Upper lobe of left lung (tissue), 6 donors: Measurements from ENCODE around the gene PCDHB5. TPM values are rescaled to one million over a fixed set of nuclear protein-coding genes. Genes with fewer than 3 reads are reported as not detected.
"Not testable (repeated sequence)": the region's sequence is repeated elsewhere in the genome, so short reads cannot be mapped to it uniquely, and the experiment has no call there.

Experiments
- ATAC-seq, 2 donors: fragments of 200-7000 bp; cut with Tn5 transposase; one replicate each; pipeline ENCODE4 v1.9.1; 2022; ENCODE audit warnings: mild to moderate bottlenecking in 2 of 2, moderate library complexity in 2 of 2; ENCODE audit not compliant: low FRiP score in 2 of 2
- DNase-seq, 2 donors: peaks; one replicate each; pipeline ENCODE4 v3.0.0-alpha.2; 2019 to 2020
- H3K27ac ChIP-seq, 4 donors: fragments of 200-600 bp; sonication (generic); one replicate each; pipeline ENCODE4 v1.5.1; 2016 to 2019
- H3K27me3 ChIP-seq, 4 donors: fragments of 200-600 bp; sonication (generic); one replicate each; pipeline ENCODE4 v1.5.1; 2017 to 2019
- H3K36me3 ChIP-seq, 4 donors: fragments of 200-600 bp; sonication (generic); one replicate each; pipeline ENCODE4 v1.5.1; 2016 to 2019
- H3K4me1 ChIP-seq, 4 donors: fragments of 200-600 bp; sonication (generic); one replicate each; pipeline ENCODE4 v1.5.1; 2018 to 2019
- H3K4me3 ChIP-seq, 4 donors: fragments of 200-600 bp; sonication (generic); one replicate each; pipeline ENCODE4 v1.5.1; 2017 to 2019; ENCODE audit warnings: mild to moderate bottlenecking in 2 of 4, moderate library complexity in 1 of 4
- H3K9me3 ChIP-seq, 4 donors: fragments of 200-600 bp; sonication (generic); one replicate each; pipeline ENCODE4 v1.5.1; 2018 to 2019
- CTCF ChIP-seq, 6 experiments: fragments of 450-650 bp in 4 of 6; fragments of 200-600 bp in 2 of 6; sonication (generic) in 2 of 6; IDR thresholded peaks; one replicate each; pipeline ENCODE4 v1.5.1; 2016 to 2019; ENCODE audit warnings: antibody characterized with exemption in 6 of 6
- EP300 ChIP-seq, 4 donors: sonication (generic); formaldehyde crosslinking; IDR thresholded peaks; one replicate each; pipeline ENCODE4 v1.5.1; 2017; ENCODE audit warnings: antibody characterized with exemption in 4 of 4, control low read depth in 2 of 4
- POLR2A ChIP-seq, 4 donors: fragments of 450-650 bp; IDR thresholded peaks; one replicate each; pipeline ENCODE4 v1.5.1; 2016 to 2017; ENCODE audit warnings: antibody characterized with exemption in 4 of 4, mild to moderate bottlenecking in 2 of 4
- POLR2AphosphoS5 ChIP-seq, 2 donors: sonication (generic); formaldehyde crosslinking; IDR thresholded peaks; one replicate each; pipeline ENCODE4 v1.5.1; 2017; ENCODE audit warnings: antibody characterized with exemption in 2 of 2
- WGBS, 2 donors: methylation state at CpG; one replicate each; pipeline ENCODE4 v1.1.5; 2017 to 2018; 5-methylcytosine and 5-hydroxymethylcytosine counted together
- total RNA-seq, 6 donors: library from RNA; depleted of rRNA in 4 of 6; stranded (reverse); fragments of >200 nt in 4 of 6; gene quantifications; one replicate each; pipeline versions ENCODE4 v1.1.0 to v1.2.1, GENCODE V29; 2016 to 2021
- donor health status: DM: no; HTN: no; CAD: no; lungs with moderate emphysema.
- donor health status: DM: no; HTN: yes; CAD: no; lungs with severe emphysema.

The PCDHB5 gene
- total RNA-seq, 6 donors from 2014 or later = 1.8 to 22.4 (median 2.2) TPM

DNA sequence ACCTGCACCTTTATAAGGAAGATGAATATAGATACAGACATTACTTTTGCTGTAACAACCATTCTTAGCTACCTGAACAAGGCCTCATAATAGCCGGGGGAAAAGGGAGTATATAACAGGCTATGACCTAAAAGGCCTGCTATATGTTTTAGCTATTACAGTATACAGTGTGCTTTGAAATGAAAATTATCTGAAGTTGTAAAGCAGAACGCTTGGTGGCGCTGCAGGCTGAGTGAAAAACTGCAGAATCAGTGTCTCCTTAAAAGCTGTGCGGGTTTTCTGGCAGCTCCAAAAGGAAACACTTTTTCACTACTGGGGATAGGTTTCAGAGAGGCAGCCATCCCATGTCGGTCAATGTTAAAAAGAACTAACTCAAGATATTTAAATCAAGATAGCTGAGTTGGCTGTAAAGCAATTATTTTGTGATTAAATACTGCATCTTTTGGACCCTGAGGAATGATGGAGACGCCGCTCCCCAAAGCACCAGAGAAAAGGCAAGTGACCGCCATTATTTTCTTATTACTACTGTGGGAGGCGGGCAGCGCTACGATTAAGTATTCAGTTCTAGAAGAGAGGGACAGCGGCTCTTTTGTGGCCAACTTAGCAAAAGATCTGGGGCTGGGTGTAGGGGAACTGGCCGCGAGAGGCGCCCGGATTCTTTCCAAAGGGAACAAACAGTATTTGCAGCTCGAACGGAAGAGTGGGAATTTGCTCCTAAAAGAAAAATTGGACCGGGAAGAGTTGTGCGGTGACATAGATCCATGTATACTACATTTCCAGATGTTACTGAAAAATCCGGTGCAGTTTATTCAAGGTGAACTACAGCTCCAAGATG, 20.8 kb downstream of the PCDHB5 start:
- no peak overlapping the region for H3K27ac ChIP-seq
- TF ChIP-seq POLR2A (IDR thresholded peaks at IDR 0.05) (no peak), EP300 (IDR thresholded peaks at IDR 0.05) (no peak), POLR2AphosphoS5 (IDR thresholded peaks at IDR 0.05) (no peak), CTCF (IDR thresholded peaks at IDR 0.05) (no peak)
- H3K9me3 ChIP-seq = peaks cover 13 to 52% (median 48%) of the 10 kb centered on the region in 4 donors
- WGBS, 2 donors = 32 to 38% methylated on average over 21 of the region's 21 CpGs
- H3K36me3 ChIP-seq = no peaks in the 10 kb centered on the region
- H3K4me3 ChIP-seq = no peak overlapping the region
- H3K27me3 ChIP-seq = no peaks in the 10 kb centered on the region
- ATAC-seq (no peak), DNase-seq (no peak)
- H3K4me1 ChIP-seq = no peaks in the 10 kb centered on the region

- not testable (repeated sequence) for H3K36me3 ChIP-seq, H3K4me1 ChIP-seq, H3K4me3 ChIP-seq, H3K27ac ChIP-seq, ATAC-seq, H3K27me3 ChIP-seq
- 45 to 60% methylated on average over 1 to 22 of the region's 38 CpGs for WGBS, 2 donors
- peak in 1 of 2 donors; percentile 64 for DNase-seq
- peaks cover 10 to 43% (median 36%) of the 10 kb centered on the region in 4 donors for H3K9me3 ChIP-seq
Measured at GRCh38 chr5:141157356-141157755, 22.4 kb downstream of the PCDHB5 start.

GRCh38 chr5:141157901-141158300, 22.9 kb downstream of the PCDHB5 start:
- not testable (repeated sequence) for H3K27ac ChIP-seq, ATAC-seq, H3K4me1 ChIP-seq, H3K27me3 ChIP-seq, H3K36me3 ChIP-seq, H3K4me3 ChIP-seq
- DNase-seq = peak in 1 of 2 donors; percentile 61
- WGBS, 2 donors = 37% methylated on average over 19 of the region's 28 CpGs; no CpG with 5 or more reads in 1 of the 2 donors
- H3K9me3 ChIP-seq = peaks cover 8 to 46% (median 37%) of the 10 kb centered on the region in 4 donors

DNA sequence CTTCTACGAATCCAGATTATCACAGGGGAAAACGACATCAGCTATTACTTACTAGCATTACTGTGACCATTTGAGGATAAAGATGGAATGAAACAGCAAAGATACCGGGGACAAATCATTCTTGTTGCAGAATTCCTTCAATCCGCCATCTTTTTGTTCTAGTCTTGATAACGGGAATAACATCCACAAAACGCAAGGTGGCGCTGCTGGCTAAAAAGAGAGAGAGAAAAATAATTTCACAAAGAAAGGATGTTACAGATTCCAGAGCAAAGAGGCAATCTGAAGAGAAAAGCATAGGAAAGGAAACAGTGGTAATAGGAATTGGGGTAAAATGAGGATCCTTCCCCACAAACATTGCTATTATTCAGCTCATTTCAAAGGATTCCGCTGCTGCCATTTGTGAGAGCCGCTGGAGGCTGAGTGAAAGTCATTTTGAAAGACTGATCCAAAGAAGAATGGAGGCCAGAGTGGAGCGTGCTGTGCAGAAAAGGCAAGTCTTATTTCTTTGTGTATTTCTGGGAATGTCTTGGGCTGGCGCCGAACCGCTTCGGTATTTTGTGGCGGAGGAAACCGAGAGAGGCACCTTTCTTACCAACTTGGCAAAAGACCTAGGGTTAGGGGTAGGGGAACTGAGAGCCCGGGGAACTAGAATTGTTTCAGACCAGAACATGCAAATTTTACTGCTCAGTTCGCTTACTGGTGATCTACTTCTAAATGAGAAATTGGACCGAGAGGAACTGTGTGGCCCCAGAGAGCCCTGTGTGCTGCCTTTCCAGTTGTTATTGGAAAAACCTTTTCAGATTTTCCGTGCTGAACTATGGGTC, 37.6 kb downstream of the PCDHB5 start, which contains the start of gene PCDHB7:
PCDHB7 (plus strand) TSS at position 264 of the 824 bp plus-strand sequence; CDS start at position 456, 192 bp downstream.
- Histone ChIP-seq H3K9me3 (peaks cover 13 to 37% (median 21%) of the 10 kb centered on the region in 4 donors), H3K36me3 (no peaks in the 10 kb centered on the region), H3K4me3 (peak within 1 kb of the TSS in 1 of 4 donors; percentile 24), H3K4me1 (no peaks in the 10 kb centered on the region), H3K27me3 (no peaks in the 10 kb centered on the region), H3K27ac (no peak within 1 kb of the TSS)
- WGBS, 2 donors = 33 to 36% methylated on average over 20 of the region's 20 CpGs
- no peak for DNase-seq
- no peak for TF ChIP-seq POLR2A (IDR thresholded peaks at IDR 0.05)
- TF ChIP-seq EP300 (IDR thresholded peaks at IDR 0.05) = no peak
- TF ChIP-seq CTCF (IDR thresholded peaks at IDR 0.05) = peak in 3 of 6 experiments; percentile 18 to 39 (median 20)
- no peak for TF ChIP-seq POLR2AphosphoS5 (IDR thresholded peaks at IDR 0.05)
- no peak for ATAC-seq

DNA sequence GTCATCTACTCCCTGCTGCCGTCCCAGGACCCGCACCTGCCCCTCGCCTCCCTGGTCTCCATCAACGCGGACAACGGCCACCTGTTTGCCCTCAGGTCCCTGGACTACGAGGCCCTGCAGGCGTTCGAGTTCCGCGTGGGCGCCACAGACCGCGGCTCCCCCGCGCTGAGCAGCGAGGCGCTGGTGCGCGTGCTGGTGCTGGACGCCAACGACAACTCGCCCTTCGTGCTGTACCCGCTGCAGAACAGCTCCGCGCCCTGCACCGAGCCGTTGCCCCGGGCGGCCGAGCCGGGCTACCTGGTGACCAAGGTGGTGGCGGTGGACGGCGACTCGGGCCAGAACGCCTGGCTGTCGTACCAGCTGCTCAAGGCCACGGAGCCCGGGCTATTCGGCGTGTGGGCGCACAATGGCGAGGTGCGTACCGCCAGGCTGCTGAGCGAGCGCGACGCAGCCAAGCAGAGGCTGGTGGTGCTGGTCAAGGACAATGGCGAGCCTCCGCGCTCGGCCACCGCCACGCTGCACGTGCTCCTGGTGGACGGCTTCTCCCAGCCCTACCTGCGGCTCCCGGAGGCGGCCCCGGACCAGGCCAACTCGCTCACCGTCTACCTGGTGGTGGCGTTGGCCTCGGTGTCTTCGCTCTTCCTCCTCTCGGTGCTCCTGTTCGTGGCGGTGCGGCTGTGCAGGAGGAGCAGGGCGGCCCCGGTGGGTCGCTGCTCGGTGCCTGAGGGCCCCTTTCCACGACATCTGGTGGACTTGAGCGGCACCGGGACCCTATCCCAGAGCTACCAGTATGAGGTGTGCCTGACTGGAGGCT, 39.5 kb downstream of the PCDHB5 start:
- 33 to 51% methylated on average over 32 to 76 of the region's 79 CpGs for WGBS, 2 donors
- DNase-seq = peak in 1 of 2 donors; percentile 85
- H3K4me3 ChIP-seq, H3K27ac ChIP-seq, ATAC-seq, H3K4me1 ChIP-seq, H3K27me3 ChIP-seq, H3K36me3 ChIP-seq: not testable (repeated sequence)
- H3K9me3 ChIP-seq = peaks cover 17 to 50% (median 31%) of the 10 kb centered on the region in 4 donors
